GM13976 (cell line): ENCODE results near the gene HOXA9.

Experiments
- DNase-seq: peaks from one replicate; pipeline ENCODE4 v3.0.0; 2012; ENCODE audit warnings: low spot score
- CTCF ChIP-seq: IDR thresholded peaks from 2 replicates; pipeline ENCODE4 v1.5.1; 2012; ENCODE audit warnings: borderline replicate concordance, mild to moderate bottlenecking; ENCODE audit not compliant: insufficient read depth; ENCODE audit errors: extremely low read depth, missing control alignments, control extremely low read depth
- in situ Hi-C: fragments of 300-500 bp; cut with MboI; formaldehyde crosslinking; loops from one replicate; pipeline ENCODE4 v1.12.0; 2022; ENCODE audit warnings: low sequenced_read_pairs, mixed read lengths, inconsistent platforms; ENCODE audit not compliant: unreplicated experiment

HOXA9 gene

GRCh38 chr7:27200761-27201579, 35.6 kb upstream of the HOXA9 start:
- no peak for TF ChIP-seq CTCF
- in situ Hi-C loops: loop anchor here (10.0 to 25.0 kb wide), 2 partner anchors 384 to 586 kb away; no protein-coding TSS in a partner anchor
- no peak for DNase-seq

GRCh38 chr7:27199849-27200760, 34.8 kb upstream of the HOXA9 start, which contains the start of gene HOXA13:
Gene HOXA13 (minus strand): TSS chr7:27200091. CDS start chr7:27200077, 14 bp downstream.
- in situ Hi-C loops: loop anchor here (10.0 to 25.0 kb wide), 4 partner anchors 45 to 725 kb away; partner anchors contain the start of gene EVX1
- no peak for DNase-seq
- no peak for TF ChIP-seq CTCF

- no peak for DNase-seq
- in situ Hi-C loops: loop anchor here (10.0 kb wide), 2 partner anchors 46 to 726 kb away; partner anchors contain the start of gene EVX1
- TF ChIP-seq CTCF: no peak
Observed at GRCh38 chr7:27198871-27199801, 33.8 kb upstream of the HOXA9 start.

GRCh38 chr7:27198138-27198841, 33.0 kb upstream of the HOXA9 start:
- no peak for DNase-seq
- in situ Hi-C loops: loop anchor here (10.0 kb wide), 2 partner anchors 47 to 727 kb away; partner anchors contain the start of gene EVX1
- no peak for TF ChIP-seq CTCF

GRCh38 chr7:27197137-27198042, 32.1 kb upstream of the HOXA9 start:
- in situ Hi-C loops: loop anchor here (10.0 kb wide), 2 partner anchors 47 to 727 kb away; partner anchors contain the start of gene EVX1
- no peak for TF ChIP-seq CTCF
- no peak for DNase-seq
